Measurements from ENCODE around the gene ERAP2.
"Not testable (repeated sequence)": the region's sequence is repeated elsewhere in the genome, so short reads cannot be mapped to it uniquely, and the experiment has no call there.

ERAP2 gene

DNA sequence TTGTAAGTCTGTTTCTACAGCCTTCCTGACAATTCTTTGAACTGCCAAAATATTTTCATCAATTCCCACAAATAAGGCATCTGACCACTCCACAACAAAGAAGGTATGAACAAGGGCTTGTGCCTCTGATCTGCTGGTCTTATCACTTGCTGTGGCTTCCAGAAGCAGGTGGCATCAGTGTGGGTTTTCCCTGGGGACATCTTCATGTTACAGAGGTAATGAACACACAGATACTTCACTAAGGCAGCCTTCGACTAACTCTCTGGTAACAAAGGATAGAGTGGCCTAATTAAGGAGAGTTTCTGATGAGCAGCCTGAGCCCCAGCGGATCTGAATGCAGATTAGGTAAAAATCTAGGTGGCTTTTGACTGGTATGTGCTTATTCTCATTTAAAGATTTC is 15.2 kb upstream of the ERAP2 start:
- no peak for DNase-seq (ENCODE audit: low read depth, low spot score)

DNA sequence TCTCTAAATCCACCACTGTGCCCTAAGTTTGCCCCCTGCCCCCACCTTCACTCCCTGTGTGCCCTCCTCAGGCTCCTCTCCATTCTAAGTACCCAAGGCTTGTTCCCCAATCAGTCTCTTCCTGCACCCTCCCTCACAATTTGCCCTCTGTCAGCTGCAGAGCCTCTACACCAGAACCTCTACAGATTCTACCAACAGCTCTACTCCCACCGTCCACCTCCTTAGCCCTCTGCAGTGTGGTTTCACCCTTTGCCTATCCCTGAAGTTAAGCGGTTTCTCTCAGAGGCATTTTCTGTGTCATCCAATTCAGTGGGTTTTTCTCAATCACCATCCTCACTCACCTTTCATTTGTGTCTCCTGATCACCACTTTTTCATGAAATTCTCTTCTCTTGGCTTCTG is 13.2 kb upstream of the ERAP2 start:
- no peak for DNase-seq (ENCODE audit: low read depth, low spot score)

- DNase-seq (ENCODE audit: low read depth, low spot score): no peak
These were observed 12.2 kb upstream of the ERAP2 start for GRCh38 chr5:96863949-96864584.

DNA sequence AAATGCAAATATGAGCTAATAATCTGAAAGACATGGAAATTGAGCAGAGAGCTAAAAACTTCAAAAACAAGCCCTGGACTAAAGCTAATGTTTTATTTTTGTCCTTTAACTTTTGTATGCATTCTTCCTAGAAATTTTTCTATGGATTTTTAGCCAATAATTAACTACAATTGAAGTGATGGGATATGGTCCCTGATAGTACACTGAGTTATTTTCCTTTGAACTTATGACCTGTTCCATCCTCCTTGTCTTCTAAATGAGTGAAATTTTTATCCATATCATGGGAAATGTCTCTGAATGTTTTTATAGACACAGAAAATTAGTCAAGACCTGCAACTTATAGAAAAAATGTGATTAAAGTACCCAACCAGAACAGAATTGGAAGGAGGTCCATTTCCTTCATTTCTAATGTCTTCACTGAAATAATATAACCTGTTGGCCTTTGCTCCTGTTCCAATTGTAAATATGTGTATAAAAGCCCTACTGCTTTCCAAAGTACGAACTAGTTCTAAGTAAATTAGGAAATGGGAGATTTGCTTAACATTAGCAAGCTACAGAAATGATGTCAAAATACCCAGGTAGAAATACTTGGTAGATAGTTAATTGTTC is 11.3 kb upstream of the ERAP2 start:
- no peak for DNase-seq (ENCODE audit: low read depth, low spot score)

GRCh38 chr5:96868603-96869371 is 7.5 kb upstream of the ERAP2 start:
- peak; percentile 75 for DNase-seq (ENCODE audit: low read depth, low spot score)

- DNase-seq (ENCODE audit: low read depth, low spot score): no peak
These were observed 7.0 kb upstream of the ERAP2 start for GRCh38 chr5:96869372-96869641.

DNA sequence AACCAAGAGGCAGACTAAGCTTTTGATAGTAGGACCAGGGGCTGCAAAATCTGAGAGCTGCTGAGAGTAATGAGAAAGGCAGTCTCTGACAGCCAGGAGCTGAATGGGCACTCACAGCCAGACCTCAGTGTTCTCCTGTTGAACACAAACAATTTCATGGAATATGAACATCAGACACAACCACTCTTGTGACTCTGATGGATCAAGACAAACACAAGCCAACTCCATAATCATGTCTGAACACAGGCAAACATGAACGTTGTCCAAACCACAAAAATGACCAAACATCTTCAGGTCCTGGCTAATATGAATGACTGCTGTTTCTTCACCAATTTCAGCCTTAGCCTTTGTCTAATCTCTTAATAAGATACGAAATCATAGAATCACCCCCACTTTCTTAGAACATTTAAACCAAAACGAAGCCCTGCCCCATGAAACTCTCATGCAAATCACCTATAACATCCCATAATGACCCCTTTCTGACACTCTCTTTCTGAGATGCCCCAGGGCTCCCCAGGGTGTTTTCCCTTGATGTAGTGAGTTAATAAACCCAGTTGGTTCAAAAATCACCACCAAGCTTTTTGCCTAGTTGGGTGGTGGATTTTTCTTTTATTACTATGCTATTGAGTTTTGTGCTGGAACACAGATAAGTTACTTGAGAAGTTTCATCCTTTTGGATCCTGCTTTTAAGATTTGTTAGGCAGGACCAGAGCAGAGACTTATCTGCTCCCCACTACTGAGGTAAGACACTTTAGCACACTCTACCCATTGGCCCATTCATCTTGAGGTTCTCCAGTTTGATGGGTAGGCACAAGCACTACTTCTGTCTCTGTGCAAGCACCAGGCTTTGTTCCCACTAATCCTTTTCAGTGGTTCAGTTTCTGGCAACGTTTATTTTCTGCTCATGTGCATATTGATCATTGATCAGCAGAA is 5.9 kb upstream of the ERAP2 start:
- no peak for DNase-seq (ENCODE audit: low read depth, low spot score)

GRCh38 chr5:96871027-96871399 is 5.3 kb upstream of the ERAP2 start:
- no peak for DNase-seq (ENCODE audit: low read depth, low spot score)

GRCh38 chr5:96871686-96872085 is 4.6 kb upstream of the ERAP2 start:
- no peak for DNase-seq (ENCODE audit: low read depth, low spot score)

DNA sequence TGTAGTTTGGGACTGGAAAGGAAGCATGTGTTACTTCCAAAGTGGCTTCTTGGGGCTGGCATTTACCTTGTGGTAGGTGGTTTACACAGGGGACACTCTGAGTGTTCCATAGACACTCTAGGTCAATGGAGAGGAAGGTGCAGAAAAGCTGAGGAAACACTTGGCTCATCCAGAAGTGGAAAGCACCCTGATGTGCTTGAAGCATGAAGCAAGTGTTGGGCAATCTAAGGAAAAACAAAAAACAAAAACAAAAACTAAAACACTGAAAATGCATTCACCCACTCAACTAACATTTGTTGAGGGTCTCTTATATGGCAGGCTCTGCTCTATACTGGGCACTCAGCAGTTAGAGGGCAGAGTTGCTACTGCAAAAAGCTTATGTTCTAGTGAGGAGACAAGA is 2.9 kb upstream of the ERAP2 start:
- DNase-seq (ENCODE audit: low read depth, low spot score): no peak

DNA sequence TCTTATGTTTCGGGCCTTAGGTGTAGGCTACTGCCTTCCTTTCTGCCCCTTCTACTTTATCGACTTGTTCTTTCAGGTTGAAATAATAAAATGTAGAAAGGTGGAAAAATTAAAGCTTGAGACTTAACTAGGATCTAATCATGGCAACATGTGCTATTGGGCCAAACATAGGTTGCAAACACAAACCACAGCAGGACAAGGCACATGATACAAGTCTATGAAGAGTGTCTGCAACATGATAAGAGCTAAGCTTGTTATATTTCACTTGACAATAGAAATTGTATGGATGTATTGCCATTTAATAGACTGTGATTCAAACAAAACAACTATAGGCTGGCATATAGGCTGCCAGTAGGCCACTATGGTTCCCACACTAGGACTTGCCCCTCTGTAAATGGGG is 1.7 kb upstream of the ERAP2 start:
- no peak for DNase-seq (ENCODE audit: low read depth, low spot score)

- no peak for DNase-seq (ENCODE audit: low read depth, low spot score)
These were observed 459 bp upstream of the ERAP2 start for GRCh38 chr5:96875791-96876291.

- not testable (repeated sequence) for DNase-seq (ENCODE audit: low read depth, low spot score)
These were observed 723 bp downstream of the ERAP2 start for GRCh38 chr5:96876977-96877469.

DNA sequence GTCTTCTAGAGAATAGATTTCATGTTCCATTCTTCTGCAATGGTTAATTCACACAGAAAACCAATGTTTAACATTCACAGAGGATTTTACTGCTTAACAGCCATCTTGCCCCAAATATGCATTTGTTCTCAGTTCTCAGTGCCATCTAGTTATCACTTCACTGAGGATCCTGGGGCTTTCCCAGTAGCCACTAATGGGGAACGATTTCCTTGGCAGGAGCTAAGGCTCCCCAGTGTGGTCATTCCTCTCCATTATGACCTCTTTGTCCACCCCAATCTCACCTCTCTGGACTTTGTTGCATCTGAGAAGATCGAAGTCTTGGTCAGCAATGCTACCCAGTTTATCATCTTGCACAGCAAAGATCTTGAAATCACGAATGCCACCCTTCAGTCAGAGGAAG is 3.4 kb downstream of the ERAP2 start:
- DNase-seq (ENCODE audit: low read depth, low spot score): no peak

DNA sequence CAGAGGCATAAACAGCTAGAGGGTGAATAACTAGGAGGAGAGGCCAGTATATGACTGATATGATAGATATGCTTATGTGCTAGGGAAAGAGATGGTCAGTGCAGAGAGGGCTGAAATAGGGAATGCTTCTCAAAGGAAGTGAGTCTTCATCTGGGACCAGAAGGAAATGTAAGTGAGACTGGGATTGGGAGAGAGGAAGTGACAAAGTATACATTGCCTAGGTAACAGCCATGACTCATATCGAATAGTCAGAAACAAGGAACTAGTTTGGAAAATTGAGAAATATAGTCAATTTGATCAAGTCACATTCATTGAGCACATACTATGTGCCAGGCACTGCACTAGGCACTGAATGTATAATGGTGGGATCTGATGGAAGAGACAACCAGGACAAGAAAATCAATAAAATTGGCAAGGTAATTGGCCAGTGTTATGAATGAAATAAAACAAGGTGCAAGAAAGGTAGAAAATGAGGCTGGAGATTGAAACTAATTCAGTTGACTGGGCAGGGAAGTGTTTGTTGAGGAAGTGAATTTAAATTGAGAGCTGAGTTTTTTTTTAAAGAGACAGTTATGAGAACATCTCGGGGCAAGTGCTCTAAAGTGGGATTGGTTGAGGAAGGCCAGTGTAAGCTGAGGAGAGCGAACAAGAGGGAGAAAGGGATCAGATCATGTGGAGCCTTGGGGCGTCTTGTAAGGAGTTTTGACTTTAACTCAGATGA is 4.3 kb downstream of the ERAP2 start:
- no peak for DNase-seq (ENCODE audit: low read depth, low spot score)

DNA sequence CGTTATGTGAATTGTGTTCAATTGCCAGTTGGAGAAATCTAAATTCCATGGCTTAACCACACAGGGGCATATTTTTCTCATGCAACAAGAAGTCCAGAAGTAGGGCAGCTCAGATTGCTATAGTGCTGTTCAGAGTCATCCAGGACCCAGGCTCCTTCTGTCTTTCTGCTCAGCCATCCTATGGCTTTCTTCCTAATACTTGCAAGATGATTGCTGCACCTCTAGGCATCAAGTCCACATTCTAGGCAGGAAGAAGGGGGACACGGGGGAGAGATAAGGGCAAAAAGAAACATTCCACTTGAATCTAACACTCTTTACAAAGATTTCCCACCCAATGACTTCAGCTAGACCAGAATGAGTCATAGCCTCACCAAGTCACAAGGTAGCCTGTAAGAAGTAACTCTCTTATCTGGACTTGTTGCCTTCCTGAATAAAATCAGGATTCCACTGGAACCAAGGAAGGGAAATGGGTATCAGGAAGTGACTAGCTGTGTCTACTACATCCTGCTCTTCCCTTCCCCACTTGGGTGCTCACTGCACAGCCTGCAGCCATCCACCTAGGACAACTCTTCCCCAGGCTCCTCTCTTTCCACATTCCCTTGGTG is 5.3 kb downstream of the ERAP2 start:
- peak; percentile 83 for DNase-seq (ENCODE audit: low read depth, low spot score)

GRCh38 chr5:96883871-96884270 is 7.6 kb downstream of the ERAP2 start:
- no peak for DNase-seq (ENCODE audit: low read depth, low spot score)

DNA sequence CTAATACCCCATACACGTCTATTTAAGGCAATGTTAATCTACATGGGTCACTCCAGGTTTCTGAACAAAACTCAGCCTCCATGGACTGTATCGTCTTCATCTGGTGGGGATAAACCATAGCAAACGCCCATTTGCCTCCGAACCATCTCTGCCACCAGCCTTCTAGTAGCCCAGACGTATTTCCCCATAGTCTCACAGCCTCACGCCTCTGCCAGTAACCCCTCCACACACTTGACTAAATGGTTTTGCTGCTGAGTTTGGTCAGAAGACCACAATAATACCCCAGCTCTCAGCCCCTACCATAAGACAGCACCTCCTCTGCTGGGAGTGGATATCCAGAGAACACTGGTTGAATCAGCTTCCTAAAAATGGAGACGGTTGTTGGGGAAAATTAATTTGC is 8.7 kb downstream of the ERAP2 start:
- DNase-seq (ENCODE audit: low read depth, low spot score): no peak

DNA sequence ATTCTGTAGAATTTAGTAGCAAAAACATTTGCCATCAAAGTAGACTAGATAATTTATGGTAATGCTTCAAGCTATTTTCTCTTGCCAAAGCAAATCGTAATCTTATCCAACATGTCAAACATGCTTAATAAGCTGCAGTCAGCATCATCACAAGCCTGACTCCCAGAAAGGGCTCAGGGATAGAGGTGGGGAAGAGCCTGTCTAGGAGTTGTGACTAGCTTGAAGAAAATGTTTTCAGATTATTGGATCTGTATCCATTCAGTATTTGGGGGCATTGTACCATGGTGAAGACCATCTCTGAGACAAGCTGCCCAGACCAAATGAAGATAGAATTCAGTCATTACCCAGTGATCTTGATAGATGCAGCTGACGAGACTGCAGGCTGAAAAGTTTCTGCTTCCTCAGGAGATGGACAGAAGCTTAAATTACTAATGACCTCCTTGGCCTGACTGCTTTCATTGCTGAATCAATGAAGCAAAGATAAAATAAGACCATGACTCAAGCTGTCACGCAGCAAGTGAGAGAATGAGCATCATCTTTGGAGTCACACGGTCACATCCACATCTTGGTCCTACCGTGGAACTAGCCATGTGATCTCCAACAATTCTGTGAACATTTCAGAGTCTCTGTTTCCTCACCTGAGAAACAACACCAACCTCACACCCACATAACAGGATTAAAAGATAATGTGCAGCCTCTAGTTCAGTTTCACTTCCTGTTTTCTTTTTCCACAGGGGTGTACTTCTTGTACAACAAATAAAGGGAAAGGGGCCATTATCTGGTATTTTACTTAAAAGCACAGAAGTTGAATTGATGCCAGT is 9.4 kb downstream of the ERAP2 start:
- no peak for DNase-seq (ENCODE audit: low read depth, low spot score)

GRCh38 chr5:96893342-96893741 is 17.0 kb downstream of the ERAP2 start:
- peak; percentile 90 for DNase-seq (ENCODE audit: low read depth, low spot score)
